NCI-H1048 (cell line): Measurements from ENCODE around the gene MED27.

Experiments
- DNase-seq: peaks from one replicate; lab custom pipeline; 2025; lab: John Stamatoyannopoulos, UW

MED27 gene

DNA sequence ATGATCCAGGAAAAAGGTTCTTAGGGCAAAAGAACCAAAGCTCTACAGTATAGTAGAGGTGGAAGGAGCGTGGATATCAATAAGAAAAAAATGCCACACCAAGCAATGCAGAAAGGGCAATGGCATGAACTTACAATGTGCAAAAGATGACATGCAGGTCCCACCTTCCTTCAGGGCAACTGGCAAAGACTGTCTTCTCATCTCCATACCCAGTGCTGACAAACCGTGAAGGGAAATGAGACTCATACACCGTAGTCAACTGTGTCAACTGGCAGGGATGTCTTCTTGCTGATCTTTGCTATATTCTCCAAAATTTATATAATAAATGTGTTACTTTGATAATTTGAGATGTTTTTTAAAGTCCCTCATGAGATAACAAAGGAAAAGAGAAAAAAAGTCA is 36.0 kb downstream of the MED27 start:
- no peak for DNase-seq

DNA sequence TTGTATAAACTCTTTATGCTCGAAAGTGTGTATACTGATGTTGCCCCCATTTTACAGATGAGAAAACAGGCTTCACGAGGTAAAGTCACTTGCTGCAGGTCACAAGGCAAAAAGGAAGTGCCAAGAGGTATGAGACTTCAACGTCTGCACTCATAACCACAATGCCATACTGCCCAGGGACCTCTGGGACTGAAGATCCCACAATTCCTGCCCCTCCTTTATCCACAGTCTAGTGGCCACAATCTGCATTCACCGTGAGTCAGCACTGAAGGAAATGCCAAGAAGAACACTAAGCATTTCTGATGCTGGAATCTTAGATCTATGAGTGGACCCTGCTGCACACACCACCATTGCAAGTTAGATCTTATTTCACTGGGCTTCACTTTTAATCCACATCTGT is 37.3 kb downstream of the MED27 start:
- DNase-seq, result no peak

DNA sequence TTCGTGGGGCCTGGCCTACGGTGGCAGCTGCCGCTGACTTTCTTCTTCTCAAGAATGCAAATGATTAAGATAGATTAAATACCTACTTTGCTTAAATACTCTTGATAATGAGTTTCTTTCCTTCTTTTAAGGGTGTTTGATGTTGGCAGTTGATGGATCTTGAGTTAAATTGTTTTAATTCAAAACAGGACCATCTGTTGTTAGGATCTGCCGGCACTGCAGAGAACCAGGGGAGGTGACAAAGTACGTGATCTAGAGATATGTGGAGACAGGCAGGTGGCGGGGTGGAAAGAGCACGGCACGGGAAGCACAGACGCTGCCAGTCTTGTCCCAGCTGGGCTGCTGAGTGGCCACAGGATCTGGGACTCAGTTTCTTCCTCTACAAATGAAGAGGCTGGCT is 37.9 kb downstream of the MED27 start:
- DNase-seq, result no peak

DNA sequence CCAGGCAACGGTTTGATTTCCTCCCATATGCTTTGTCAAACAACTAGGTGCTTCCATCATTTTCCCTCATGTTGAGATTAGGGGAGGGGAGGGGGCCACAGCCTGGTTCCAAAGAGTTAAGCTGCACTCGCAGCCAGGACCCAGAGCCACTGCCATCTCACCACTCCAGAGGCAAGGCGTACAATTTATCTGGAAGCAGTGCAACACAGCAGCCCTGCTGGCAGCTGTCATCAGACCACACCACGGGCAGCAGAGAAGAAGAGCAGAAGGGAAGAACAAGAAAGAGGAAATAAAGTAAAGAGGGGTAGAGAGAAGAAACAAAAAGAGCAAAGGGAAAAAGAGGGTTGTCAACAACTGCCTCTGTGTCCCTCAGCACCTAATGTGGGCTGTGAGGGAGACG is 38.9 kb downstream of the MED27 start:
- DNase-seq, result no peak

DNA sequence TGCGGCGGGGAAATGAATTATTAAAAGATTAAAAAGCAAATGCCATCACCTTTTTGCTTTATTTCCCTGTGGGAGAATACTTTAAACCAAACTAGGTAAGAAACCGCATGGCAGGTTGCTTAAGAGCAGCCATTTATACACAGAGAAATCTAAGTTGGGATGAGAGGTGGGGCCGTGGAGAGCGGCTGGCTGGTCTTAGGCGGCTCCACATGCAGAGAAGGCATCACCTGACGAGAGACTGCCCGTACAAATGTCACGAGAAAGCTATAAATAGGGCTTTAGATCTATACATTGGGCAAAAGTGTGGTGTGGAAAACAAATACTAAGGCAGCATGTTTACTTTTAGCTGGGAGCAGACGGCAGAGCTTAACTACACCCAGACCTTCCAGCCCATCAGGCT is 39.4 kb downstream of the MED27 start:
- no peak for DNase-seq

DNA sequence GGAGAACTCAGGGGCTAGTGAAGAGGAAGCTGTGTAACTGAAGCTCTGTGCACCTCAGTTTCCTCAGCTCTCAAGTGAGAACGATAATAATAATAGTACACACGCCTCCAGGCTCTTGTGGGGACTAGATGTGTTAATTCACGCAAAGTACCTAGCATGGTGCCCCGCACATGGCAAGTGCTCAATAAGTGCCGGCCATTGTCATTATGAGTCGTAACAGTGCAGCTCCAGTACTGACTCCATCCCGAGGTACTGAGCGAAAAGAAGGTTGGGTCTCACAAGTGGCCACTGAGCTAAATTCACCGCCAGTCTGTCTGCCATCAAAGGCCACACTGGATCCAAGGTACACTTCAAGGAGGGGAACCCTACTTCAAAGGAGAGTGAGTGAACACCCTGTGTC is 40.4 kb downstream of the MED27 start:
- DNase-seq, result no peak

DNA sequence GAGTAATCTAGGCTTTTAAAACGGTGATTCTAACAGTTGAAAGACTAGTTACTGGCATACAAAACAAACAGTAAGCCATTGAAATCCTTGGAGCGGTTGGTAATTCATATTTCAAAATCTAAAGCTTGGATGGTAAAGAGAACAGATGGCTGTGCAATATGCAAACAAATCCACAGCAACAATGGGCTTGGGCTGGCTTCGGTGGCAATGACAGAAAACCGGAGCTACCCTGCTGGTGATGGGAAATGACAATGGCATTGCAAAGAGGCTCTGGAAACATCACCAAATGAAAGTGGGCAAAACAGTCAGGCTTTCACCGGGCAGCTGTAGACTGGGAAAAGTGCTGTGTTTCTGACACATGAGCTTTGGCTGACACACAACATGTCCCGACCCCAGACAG is 42.2 kb downstream of the MED27 start:
- DNase-seq, result no peak

DNA sequence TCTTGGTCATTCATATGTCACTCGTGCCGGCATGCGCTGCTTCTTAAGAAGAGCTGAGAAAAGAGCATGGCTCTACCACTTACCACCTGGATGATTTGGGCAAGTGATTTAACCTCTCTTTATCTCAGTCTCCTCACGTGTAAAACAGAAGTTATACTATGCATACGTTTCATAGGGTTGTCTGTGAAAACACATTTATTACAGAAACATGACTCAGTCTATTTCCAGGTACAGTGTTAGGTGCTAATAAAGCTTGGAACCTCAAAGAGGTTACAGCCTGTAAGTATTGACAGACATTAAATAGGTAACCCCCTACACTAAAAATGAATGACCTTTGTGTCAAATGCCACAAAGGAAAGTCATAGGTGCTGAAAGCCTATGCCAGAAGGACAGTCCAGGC is 43.1 kb downstream of the MED27 start:
- no peak for DNase-seq

DNA sequence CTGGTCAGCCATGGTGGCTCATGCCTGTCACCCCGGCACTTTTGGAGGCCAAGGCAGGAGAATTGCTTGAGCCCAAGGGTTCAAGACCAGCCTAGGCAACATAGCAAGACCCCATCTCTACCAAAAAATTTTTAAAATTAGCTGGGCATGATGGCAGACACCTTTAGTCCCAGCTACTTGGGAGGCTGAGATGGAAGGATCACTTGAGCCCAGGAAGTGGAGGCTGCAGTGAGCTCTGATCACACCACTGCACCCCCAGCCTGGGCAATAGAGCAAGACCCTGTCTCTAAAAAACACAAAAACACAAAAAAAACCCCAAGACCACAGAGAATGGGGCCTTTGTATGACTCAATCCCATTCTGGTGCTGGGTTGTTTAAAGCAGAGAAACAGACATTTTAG is 44.0 kb downstream of the MED27 start:
- DNase-seq, result no peak

DNA sequence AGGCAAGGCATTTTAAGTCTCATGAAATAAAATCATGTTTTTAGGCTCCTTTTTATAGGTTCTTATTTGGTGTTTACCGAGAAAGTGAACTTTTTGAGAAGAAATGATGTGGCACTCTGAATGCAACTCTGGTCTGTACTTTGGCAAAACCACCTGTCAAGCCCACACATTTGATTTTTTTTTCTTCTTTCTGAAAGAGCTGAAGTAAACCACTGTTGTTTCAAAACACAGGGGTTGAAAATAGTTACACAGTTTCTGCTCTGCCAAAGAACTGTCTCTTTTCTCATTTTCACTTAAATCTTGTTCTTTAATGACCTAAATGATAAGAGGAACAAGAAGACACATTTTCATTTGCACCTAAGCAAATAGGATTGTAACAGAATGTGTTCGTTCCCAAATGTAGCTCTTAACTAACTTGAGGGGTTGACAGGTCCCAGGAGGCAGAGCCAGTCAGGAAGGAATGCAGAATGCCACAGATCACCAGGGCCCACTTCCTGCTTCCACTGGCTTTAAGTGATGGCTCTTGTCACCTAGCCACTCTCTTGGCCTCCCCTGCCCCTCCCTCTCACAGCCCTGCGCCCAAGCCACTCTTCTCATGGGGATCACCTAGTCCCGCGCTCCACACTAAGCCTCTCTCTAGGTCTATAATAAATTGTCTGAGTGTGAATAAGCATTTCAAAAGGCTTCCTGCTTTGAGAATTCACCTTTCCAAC is 47.3 kb downstream of the MED27 start:
- no peak for DNase-seq

DNA sequence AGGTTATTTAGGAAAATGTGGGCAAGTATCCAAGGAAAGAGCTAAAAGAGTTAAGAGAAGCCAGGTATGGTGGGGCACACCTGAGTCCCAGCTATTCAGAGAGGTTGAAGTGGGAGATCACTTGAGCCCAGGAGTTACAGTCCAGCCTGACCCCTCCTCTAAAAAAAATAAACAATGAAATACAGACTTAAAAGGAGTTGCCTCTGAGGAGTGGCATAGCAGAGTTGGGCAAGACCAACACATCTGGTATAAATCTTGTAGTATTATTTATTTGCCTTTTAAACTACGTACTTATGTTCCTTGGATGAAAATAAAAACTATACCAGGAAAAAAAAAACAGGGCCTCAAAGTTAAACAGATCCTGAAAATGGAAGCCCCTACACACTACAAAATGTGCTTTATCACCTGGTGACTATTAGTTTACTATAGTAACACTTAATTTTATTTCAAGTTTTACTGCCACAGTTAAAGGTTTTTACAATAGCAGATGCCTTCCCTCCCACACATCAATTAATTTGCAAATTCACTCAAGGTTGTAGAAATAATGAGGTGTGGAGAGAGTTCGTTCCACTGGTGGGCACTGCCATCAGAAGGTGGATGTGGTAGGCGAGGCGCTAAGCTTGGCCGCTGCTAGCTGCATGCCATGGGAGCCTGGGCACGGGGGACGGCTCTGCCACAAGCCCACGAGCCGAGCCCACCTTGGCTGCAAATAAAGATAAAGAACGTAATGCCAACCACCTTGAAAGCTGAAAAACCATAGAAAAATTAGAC is 48.0 kb downstream of the MED27 start:
- DNase-seq, result no peak

DNA sequence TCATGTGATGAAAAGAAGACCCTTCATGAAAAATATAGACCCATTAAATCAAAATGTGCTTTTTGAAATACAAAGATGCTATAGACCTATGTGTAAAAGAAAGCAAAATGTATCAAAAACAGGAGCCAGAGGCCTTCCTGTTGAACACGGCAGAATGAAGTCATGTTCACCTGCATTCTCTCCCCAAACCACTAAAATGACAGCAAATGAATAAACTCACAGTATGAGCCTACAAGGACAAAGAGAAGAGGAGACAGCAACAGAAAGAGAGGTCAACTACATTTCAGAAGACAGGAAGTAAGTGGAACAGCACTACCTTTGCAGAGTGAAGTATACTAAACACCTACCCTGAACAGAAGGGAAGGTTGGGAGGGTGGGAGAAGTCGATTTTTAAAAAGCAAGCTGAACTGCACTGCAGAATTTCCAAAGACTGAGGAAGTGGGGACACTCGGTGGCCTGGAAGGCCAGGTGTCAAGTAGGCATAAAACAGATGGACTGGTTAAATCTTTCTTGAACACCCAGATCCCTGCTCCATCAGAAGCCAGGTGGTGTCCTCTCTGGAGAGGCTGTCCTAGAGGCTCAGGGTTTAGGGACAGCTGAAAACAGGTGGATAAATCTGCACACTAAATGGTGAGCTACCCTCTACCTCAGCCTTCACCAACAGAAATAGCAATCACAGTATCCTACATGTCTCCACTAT is 48.9 kb downstream of the MED27 start:
- no peak for DNase-seq

DNA sequence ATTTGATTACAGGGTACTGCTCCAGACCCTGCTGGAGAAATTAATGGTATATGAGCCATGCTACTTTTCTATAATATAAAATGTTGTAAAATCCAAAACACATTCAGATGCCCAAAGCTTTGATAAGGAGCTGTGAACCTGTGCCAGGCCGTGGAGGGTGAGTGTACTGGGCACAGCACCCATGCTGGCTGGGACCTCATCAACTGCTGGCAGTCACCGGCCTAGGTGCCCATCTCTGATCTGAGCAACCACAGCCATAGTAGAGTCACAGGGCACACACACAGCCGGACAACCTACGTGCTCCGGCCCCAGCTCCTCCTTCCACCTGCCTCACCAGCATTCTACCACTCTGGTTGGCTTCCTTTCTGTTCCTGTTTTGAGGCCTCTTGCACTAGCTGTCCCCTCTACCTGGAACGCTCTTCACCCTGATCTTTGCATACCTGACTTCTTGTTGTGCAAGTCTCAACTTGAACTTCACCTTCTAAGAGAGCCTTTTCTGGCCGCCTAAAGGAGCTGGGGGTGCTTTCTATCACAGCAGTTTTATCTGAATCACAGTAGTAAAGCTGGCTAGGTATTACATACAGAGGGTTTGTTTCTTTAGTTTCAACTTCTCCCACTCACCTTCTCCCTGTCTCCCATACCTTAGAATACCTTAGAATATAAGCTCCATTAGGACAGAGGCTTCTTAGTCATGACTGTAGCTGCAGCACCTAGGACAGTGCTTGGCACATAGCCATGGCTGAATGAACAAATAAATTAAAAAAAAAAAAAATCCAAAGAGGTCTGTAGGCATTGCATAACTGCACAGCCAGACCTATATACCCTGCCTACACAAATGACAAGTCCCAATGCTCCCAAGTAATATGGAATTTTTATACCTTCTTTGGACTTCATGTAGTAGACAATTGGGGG is 51.7 kb downstream of the MED27 start:
- no peak for DNase-seq

DNA sequence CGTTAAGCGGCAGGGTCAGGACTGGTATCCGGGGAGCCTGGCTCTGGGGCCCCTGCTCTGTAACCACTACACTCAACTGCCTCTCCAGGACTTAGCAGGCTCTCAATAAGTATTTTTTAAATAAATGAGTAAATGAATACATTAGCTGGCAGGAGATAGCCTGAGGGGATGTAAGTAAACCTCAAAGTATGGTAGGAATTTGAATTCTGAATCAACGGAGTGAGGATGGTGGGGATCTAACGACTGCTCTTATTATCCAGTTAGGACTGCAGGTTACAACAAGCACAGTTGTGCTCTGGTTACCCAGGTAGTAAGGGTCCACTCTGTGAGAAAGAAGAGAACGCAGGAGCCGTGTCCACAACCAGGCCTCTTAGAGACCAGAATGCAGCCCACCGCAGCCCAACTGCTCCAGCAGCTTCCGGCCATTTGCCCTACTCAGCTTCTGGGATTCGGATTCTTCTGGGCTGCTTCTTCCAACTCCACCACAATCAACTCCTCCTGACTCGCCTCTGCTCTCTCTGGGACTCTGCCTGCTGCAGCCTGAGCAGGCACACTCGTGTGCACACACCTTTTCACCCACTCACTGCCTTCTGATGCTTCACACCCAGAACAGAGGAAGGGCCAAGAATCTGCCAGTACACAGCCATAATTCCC is 52.6 kb downstream of the MED27 start:
- DNase-seq, result peak; percentile 43

DNA sequence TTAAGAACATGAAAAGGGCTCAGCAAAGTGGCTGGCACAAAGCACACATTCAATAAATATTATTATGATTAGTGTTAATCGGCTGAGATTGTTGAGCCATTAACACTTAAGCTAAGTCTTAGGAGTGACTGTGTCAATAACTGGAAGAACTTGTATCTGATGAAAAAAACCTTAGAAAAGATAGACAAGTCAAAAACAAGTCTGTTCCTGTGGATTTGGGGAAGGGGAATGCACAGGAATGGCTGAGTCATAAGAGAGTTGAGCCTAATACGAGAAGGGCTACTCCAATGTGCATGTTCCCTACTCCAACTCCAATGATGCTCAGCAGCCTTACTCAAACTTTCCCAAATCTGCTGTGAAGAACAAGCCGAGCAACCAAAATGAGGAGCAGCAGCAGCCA is 53.9 kb downstream of the MED27 start:
- no peak for DNase-seq

DNA sequence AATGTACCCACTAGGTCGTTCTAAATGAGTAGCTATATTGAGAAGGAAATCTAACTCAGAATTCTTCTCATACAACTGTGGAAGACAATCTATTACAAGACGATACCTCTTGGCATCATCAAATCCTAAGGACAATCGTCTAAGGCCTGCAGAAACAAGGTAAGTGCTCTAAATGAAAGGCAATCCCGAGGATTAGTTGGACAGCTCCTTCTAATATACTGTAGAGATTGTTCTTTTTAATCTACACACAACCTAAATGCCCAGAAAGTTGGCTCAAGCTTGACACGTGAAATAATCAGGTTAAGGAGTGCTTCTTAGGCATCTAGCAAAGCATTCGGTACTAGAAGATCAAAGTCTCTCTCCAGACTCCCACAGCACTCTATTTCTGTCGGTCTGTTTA is 55.1 kb downstream of the MED27 start:
- no peak for DNase-seq

DNA sequence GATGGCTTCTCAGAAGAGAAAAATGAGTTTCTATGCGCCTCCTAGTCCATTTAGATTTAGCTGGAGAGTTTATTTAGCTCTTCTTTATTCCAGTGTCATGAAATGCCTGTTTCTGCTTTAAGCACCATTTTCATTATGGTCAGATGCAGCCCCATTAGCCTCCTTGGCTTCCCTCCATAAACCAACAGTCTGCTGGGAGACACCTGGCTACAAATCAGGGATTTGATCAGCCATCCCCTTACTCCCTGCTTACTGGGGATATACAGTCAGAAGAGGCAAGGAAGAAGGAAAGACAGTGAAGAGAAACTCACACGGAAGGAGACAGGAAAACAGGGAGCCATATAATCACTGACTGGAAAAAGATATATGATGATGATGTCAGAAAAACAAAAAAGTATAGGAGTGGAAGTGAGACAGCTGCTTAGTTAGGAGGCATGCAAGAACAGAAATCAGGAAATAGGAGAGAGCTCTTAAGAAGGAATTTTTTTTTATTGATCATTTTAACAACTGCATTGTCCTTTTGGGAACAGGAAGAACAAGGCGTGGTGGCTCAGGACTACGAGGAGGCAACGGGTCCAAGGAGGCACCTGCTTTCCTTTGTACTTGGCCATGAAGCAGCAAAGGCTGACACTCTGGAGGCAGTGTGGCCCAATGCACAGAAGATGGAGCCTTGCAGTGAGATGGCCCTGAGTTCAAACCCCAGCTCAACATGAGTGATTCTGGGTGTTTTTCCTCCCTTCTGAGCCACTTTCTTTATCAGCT is 56.1 kb downstream of the MED27 start:
- DNase-seq, result no peak

DNA sequence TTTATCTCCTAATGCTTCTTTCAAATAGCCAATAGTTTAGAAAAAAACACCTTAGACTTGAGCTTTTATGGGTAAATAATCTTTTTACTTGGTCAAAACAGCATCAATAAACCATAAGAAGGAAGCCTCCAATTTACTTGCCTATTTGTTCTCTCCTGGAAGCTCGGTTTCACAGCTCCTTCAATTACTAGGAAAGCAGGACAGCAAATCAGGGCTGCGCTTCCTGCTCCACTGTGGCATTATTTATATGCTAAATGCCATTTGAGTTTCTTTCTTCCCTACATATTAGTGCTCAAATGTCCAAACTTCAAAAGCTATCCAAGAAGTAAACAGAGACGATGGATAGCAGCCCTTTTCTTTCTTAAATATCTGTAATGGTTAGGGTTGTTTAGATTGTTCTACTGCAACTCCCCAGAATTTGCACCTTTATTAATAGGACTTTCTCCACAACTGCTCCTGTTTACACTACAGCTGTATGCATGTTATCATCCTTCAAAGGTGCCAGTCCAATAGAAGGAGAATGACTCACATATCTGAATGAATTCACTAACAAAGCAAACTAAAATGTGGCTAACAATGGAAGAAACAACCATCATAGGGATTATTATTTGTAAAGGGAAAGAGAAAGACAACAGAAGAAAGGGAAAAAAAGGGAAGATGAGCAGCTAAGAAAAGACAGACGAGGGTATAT is 58.7 kb downstream of the MED27 start:
- no peak for DNase-seq

DNA sequence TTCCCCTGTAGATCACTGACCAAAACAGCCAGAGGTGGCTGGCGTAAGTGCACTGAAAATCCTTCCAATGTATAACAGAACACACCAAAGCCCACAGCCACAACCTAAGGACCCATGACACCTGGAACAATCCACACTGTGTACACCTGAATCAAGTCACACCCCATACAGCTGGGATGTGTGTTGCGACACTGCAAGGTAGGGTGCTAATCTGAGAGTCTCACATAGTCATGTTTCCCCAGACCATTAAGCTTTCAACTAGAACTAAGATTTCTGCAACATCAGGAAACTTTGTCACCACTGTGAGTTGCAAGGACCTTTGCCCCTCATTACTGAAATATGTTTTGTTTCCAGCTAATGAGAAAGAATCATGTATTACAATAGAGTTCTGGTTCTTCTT is 59.4 kb downstream of the MED27 start:
- DNase-seq, result no peak

DNA sequence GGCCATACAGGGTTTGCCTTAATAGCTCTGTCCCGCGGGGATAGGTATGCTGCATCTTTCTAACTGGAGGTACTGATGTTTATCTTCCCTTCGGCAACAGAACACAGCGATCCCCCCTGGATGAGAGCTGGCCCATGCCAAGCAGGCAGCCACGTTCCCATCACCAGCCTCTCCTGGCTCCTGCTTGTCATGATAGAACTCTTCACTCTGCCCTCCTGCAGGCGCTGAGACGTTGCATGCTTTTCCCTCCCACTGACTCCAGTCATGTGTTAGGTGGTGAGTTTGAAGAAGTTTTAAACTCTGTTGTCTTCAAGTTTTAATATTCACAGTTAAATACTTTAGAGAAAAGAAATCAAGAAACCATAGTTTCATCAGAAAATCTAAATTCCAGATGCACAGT is 60.0 kb downstream of the MED27 start:
- DNase-seq, result no peak
